GM19467 (cell line): ENCODE data around the gene ALOX12B.
"Not testable (repeated sequence)": the region's sequence is repeated elsewhere in the genome, so short reads cannot be mapped to it uniquely, and the experiment has no call there.

ENCODE experiments used
- ATAC-seq: cut with Tn5 transposase; IDR thresholded peaks from one replicate; pipeline ENCODE4 v1.9.1; 2021; ENCODE audit warnings: mild to moderate bottlenecking, moderate library complexity; ENCODE audit not compliant: unreplicated experiment

The ALOX12B gene

GRCh38 chr17:8119581-8120519 is 32.3 kb upstream of the ALOX12B start:
- peak; percentile 35 for ATAC-seq

GRCh38 chr17:8118769-8119580 is 31.5 kb upstream of the ALOX12B start:
- ATAC-seq: peak; percentile 31

GRCh38 chr17:8117980-8118768 is 30.7 kb upstream of the ALOX12B start, which contains the start of gene ALOXE3:
TSS of gene ALOXE3 (minus strand) at chr17:8118514. CDS start at chr17:8117990, 524 bp downstream.
- no peak for ATAC-seq

- ATAC-seq: no peak
Measured at GRCh38 chr17:8117367-8117979, 30.0 kb upstream of the ALOX12B start.

GRCh38 chr17:8116776-8117175 is 29.3 kb upstream of the ALOX12B start:
- no peak for ATAC-seq

GRCh38 chr17:8110907-8111306 is 23.4 kb upstream of the ALOX12B start:
- ATAC-seq: no peak

- no peak for ATAC-seq
Measured at GRCh38 chr17:8110456-8110804, 22.9 kb upstream of the ALOX12B start.

GRCh38 chr17:8109661-8110455 is 22.3 kb upstream of the ALOX12B start:
- ATAC-seq: no peak

- ATAC-seq: no peak
Measured at GRCh38 chr17:8108972-8109660, 21.6 kb upstream of the ALOX12B start.

- ATAC-seq: not testable (repeated sequence)
Measured at GRCh38 chr17:8106980-8107379, 19.5 kb upstream of the ALOX12B start.

- no peak for ATAC-seq
Measured at GRCh38 chr17:8105957-8106398, 18.5 kb upstream of the ALOX12B start.

- ATAC-seq: no peak
Measured at GRCh38 chr17:8104911-8105310, 17.4 kb upstream of the ALOX12B start.

GRCh38 chr17:8103549-8103948 is 16.0 kb upstream of the ALOX12B start:
- no peak for ATAC-seq

GRCh38 chr17:8101721-8102120 is 14.2 kb upstream of the ALOX12B start:
- no peak for ATAC-seq

- ATAC-seq: no peak
Measured at GRCh38 chr17:8100763-8101162, 13.2 kb upstream of the ALOX12B start.

- no peak for ATAC-seq
Measured at GRCh38 chr17:8100111-8100510, 12.6 kb upstream of the ALOX12B start.

GRCh38 chr17:8096541-8096940 is 9.0 kb upstream of the ALOX12B start:
- no peak for ATAC-seq

GRCh38 chr17:8095361-8095760 is 7.8 kb upstream of the ALOX12B start:
- ATAC-seq: no peak

- ATAC-seq: peak; percentile 67
Measured at GRCh38 chr17:8091033-8091687, 3.6 kb upstream of the ALOX12B start.
